HG03571 (cell line): Measurements from ENCODE around the gene EPB41L3.
"Not testable (repeated sequence)": the region's sequence is repeated elsewhere in the genome, so short reads cannot be mapped to it uniquely, and the experiment has no call there.

Experiments used
- ATAC-seq: cut with Tn5 transposase; IDR thresholded peaks from one replicate; pipeline ENCODE4 v1.9.1; 2021; ENCODE audit not compliant: unreplicated experiment

EPB41L3 gene

GRCh38 chr18:5543773-5544389 lies at the start of gene EPB41L3:
Gene EPB41L3 (minus strand): TSS chr18:5543997. CDS start chr18:5489183, 54,814 bp downstream.
- ATAC-seq = no peak

DNA sequence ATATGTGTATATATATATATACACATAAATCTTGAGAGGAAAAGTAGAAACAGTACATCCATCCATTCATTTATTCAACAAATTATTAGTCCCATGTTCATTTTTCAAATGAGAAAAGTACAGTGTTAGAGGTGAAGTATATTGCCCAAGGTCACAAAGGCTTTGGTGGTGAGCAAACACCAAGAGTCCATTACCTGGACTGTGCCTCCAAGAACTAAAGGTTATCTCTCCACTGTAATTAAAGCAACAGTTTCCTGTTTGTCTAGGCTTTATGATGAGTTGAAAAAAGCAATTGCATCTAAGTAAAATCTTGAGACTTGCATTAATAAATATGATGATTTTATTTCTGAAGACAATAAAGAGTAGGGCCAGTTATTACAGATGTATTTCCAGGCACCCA lies 44.7 kb upstream of the EPB41L3 start:
- no peak for ATAC-seq

GRCh38 chr18:5585653-5586052 lies 41.9 kb upstream of the EPB41L3 start:
- ATAC-seq = no peak

GRCh38 chr18:5584746-5585417 lies 41.1 kb upstream of the EPB41L3 start:
- ATAC-seq = no peak

DNA sequence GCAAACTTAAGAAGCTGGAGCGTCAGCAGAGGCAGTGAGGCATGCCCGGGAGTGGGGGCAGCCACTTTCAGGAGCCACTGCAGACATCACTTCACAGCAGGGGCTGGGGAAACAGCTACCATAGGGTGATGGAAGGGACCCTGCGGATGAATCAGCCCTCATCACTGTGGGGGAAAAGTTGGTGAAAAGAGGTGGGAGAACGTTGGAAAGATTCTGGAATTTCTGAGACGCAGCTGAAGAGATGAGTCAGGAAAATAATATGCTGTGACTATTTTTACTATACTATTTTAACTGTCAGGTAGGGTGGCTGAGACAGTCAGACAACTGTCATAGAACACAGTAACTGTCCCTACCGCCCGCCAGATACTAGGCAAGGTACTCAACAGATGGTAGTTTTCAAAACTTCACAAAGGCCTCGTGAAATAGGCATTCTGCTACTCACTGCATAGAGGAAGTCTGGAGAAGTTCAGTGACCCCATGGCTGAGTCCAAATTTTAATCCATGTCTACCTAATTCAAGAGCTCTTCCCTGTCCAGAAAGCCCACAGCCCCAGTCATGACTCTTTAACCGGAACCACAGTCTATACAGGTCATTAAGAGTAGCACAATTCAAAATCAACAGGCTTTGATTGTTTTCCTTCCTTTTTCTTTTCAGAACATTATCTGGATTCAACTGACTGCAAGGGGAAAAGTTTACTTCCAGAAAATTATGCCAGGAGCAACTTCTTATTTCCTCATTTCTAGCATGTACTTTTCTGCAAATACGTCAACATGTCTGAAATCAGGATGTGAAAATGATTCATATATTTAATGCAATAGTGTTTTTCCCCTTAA lies 39.3 kb upstream of the EPB41L3 start:
- no peak for ATAC-seq

DNA sequence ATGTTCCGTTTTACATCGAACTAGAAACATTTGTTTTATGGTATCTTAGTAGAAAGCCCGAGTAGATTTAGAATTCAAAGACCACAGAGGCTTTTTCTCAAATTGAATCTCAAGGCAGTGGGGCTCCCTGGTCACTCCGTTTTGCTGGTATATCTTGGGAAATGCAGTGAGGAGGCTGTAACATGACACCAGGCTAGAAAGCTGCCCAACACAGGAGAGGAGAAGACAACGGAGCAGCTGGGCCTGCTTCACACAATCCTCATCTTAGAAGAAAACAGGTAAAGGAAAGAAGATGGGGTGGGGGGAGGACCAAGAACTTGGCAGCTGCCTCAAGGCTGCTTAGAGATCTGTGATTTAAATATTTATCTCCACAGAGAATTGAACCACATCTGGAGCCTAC lies 38.3 kb upstream of the EPB41L3 start:
- ATAC-seq = no peak

DNA sequence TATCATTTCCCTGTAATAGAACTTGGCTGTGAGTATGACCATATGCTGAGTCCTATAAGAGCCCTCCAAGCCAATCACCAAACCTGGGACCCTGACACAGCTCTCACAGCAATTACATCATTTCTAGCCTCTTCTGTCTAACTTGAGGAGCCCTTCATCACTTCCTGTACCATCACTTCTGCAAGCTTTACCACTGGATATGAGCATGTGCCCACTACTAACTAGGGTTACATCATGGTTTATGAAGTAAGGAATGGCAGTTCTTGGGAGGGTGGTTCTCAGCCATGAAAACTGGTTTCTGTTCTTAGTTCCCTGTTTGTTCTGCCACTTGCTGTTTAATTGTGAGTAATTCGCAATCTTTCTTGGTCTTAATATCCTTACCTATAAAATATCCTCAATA lies 31.0 kb upstream of the EPB41L3 start:
- ATAC-seq = no peak

DNA sequence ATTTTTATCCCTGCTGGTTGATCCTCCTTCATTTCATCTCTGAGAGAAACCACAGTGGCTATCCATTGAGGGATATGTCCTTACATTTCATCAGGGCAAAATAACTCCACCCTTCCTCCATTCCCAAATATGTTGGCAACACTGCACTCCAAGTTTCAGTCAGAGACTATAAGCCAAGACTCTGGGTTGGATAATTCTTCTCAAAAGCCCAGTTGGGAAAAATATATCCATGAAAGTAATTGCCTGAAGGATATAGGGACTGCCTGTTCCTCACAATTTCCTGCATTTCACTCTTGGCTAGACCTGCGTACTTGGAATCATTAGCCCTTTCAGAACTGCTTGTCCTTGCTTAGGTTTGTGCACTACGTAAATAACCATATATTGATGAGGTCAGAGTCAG lies 27.9 kb upstream of the EPB41L3 start:
- no peak for ATAC-seq

- ATAC-seq = not testable (repeated sequence)
These were observed 26.8 kb upstream of the EPB41L3 start for GRCh38 chr18:5570613-5571012.

GRCh38 chr18:5568416-5568815 lies 24.6 kb upstream of the EPB41L3 start:
- ATAC-seq = no peak

DNA sequence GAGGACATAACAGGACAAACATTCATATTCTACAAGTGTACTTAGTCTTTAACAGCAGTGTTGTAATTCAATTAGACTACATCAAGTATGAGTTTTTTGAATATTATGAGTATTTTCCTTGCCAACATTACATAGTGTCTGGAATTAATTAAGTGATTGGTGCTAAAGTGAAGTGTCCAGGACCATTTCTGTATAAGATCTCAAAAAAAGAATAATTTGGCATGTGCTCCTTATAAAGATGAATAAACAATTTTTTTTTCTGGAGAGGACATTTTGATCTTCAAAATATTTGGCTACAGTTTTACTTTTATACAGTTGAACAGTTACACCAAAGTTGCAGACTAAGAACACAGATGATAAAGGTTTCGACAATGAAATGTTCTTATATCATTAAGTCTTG lies 15.1 kb upstream of the EPB41L3 start:
- no peak for ATAC-seq

DNA sequence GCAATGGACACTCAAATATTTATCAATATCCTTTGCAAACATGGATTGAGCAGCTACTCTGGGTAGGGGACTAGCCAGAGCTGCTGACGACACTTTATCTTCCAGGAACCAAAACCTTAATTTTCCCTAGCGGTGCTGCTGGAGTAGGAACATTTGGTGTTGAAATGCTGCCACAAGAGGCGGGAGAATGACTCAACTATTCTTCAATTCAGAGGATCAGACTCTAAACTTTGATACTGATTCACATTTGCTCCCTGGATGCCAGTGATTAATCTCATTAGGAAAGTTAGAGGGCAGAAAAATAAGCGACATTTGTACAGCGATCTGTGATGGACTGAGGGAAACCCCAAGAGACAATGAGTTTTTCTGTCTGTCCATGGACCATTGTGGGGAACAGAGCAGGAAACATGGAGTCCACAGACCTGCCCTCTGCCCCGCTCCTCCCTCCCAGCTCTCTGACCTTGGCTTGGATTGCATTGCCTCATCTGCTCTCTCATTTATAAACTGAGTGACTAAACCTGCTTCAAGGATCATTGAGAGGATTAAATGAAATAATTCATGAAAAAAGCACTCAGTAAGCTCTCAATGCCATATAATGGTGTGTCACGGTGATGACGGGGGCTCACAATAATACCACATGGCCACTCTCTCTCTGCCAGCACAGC lies 12.6 kb upstream of the EPB41L3 start:
- no peak for ATAC-seq

DNA sequence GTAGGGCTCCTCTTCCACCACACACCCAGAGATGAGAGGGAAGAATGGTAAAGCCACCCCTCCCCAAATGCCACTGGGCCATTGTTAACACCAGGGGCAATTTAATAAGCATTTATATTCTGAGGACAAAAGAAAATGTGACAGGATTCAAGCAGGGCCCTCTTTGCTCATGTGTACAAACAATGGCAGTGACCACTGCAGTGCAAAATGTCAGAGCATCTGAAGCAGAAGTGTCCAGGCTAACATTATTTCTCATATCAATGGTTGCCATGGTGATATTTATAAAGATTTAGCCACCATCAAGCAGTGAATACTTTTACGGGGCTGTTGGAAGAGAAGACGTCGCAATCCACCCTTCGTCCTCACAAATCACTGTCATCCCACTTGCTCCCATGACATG lies 10.8 kb upstream of the EPB41L3 start:
- no peak for ATAC-seq

- ATAC-seq = no peak
These were observed 2.9 kb upstream of the EPB41L3 start for GRCh38 chr18:5546660-5547059.

DNA sequence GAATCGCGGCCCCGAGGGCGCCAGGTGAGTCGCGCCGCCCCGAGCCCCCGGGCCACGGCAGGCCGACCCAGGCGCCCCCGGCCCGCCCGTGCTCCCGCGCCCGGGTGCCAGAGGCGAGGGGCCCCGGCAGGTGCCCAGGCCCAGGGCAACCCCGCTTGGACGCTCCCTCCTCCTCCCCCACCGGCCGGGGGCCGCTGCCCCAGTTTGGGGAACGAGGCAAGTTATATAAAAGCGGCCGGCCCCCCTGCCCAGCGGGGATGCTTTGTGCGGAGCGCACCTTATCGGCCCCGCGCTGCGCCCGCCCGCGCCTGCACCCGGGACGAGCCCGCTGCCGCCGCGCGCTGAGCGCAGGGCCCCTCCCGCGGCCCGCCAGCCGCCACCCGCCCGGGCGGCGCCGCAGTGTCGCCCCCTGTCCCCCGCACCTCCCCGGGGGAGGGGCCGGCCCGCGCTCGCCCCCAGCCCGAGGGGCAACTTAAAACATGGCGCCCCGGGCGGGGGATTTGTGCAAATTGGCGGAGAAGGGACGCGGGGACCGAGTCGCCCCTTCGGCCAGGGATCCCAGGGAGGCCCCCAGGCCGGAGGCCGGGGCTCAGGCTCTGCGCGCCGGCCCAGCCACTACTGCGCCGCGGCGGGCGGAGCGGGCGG lies 639 bp downstream of the EPB41L3 start:
- ATAC-seq = no peak

- ATAC-seq = no peak
These were observed 1.2 kb downstream of the EPB41L3 start for GRCh38 chr18:5542515-5543035.

DNA sequence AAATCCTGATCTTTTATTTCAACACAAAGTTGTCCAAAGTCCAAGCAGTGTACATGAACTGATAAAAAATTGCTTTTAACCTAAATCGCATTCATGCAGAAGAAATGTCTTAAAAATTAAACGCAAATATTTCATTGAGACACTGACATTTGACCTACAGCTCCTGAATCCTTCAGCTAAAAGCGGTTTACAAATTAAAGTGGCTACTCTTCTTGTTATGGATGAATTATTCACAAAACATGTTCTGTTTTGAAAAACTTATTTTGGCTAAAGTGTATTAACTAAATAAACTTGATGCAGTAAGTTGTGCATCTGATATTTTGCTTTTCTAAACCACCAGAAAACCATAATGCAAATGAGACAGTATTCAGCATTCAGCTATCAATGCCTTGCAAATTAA lies 2.2 kb downstream of the EPB41L3 start:
- no peak for ATAC-seq

DNA sequence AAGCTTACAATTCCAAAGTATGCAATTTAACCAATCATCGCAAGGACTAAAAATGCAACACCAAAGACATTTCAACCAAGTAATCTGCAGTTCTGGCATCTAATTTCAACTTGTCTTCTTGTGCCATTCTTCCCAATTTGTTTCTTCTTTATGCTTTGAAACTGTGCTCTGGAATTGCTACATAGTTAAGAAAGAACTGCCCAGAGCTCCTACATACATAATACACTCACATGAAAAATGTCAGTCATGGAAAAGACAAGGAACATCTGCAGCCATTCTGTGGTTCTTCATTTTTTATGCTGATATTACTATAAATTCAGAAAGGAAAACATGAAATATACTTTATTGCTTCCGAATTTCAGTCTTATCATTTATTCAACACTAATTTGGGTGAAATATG lies 4.4 kb downstream of the EPB41L3 start:
- no peak for ATAC-seq

DNA sequence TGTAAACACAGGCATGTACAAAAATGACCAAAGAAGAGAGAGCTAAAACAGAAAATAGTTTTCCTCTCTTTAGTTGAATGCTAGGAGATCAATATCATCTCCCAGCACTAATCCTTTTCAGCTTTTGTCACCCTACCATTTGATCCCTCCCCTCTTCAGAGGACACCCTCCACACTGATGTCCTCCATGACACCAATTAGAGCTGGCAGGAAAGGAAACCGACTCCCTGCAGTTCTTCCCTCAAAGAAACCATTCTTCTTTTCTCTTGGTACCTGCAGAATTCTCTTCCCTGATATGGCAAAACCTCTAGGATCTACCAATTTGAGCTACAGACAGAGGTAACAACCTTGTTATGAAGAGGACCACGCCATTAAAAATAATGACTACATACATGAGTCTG lies 5.3 kb downstream of the EPB41L3 start:
- no peak for ATAC-seq

DNA sequence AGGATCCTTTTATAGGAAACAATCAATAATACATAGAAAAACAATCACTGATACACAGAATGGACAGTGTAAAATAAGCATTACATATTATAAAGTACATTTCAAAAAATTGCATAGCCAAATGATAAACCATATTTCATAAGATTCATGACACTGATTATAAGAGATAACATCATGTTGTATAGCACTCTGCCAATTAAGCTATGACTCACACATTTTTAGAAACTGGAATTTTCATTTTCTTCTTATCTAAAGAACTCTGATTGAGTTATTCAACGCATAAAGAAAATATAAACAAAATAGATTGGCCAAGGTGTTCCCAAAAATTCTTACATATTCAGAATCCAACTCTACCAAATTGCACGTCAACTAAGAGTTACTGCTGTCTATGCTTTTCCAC lies 5.9 kb downstream of the EPB41L3 start:
- no peak for ATAC-seq

DNA sequence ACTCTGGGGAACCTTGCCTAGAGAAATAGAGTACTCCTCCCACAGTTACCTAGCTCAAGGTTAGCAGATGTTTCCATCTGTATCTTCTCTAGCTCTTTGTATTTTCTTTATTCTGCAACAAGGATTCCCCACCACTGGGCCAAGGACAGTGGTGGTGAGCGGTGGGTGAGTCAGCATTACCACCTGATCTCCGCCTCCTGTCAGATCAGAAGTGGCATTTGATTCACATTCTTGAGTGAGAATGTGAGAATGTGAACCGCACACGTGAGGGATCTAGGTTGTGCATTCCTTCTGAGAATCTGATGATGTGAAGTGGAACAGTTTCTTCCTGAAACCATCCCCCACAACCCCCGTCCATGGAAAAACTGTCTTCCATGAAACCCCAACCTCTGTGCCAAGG lies 9.0 kb downstream of the EPB41L3 start:
- no peak for ATAC-seq
